SU-DHL-6 (cell line): ENCODE data around the gene ANKH.

Experiments
- H2AFZ ChIP-seq: fragments of 200-600 bp; sonication (generic); 2 replicates; pipeline ENCODE4 v1.6.1; 2014; ENCODE audit warnings: low read depth, mild to moderate bottlenecking, moderate library complexity, mixed read lengths, antibody characterized with exemption, low read length; ENCODE audit not compliant: severe bottlenecking
- H3F3A ChIP-seq: fragments of 200-600 bp; shearing (Covaris generic); 2 replicates; pipeline ENCODE4 v1.6.0; 2016; ENCODE audit warnings: antibody characterized with exemption, mild to moderate bottlenecking; ENCODE audit not compliant: insufficient read depth
- H3K27ac ChIP-seq: fragments of 200-600 bp; sonication (generic); 2 replicates; pipeline ENCODE4 v1.5.1; 2016; ENCODE audit warnings: low read depth, mild to moderate bottlenecking, low read length, moderate library complexity, mixed read lengths
- H3K27me3 ChIP-seq: fragments of 200-600 bp; sonication (generic), shearing (Covaris generic); 2 replicates; pipeline ENCODE4 v1.6.0; 2014; ENCODE audit warnings: mild to moderate bottlenecking, low read length
- H3K36me3 ChIP-seq: fragments of 200-600 bp; sonication (generic); 2 replicates; pipeline ENCODE4 v1.6.1; 2014; ENCODE audit warnings: mild to moderate bottlenecking, low read length, mixed read lengths
- H3K4me2 ChIP-seq: fragments of 300-600, 200-600 bp; shearing (Covaris generic), sonication (generic); 2 replicates; pipeline ENCODE4 v1.6.0; 2014; ENCODE audit warnings: low read length, low read depth, mild to moderate bottlenecking; ENCODE audit not compliant: poor library complexity, severe bottlenecking
- H3K4me3 ChIP-seq: fragments of 200-600 bp; sonication (generic); 2 replicates; pipeline ENCODE4 v1.5.1; 2014; ENCODE audit warnings: antibody characterized with exemption, low read length, mild to moderate bottlenecking, mixed read lengths; ENCODE audit not compliant: insufficient read depth, poor library complexity, severe bottlenecking
- H3K79me2 ChIP-seq: fragments of 200-600 bp; sonication (generic); 2 replicates; pipeline ENCODE4 v1.6.1; 2014; ENCODE audit warnings: mild to moderate bottlenecking, low read length, moderate library complexity; ENCODE audit not compliant: insufficient read depth
- H3K9ac ChIP-seq: fragments of 200-600 bp; sonication (generic); 2 replicates; pipeline ENCODE4 v1.7.0; 2014; ENCODE audit warnings: mild to moderate bottlenecking, low read length
- H3K9me2 ChIP-seq: fragments of 200-600 bp; sonication (generic); replicated peaks from 2 replicates; pipeline ENCODE4 v1.6.1; 2014; ENCODE audit warnings: low read length; ENCODE audit not compliant: insufficient read depth
- H3K9me3 ChIP-seq: fragments of 200-600 bp; sonication (generic); 2 replicates; pipeline ENCODE4 v1.6.1; 2014; ENCODE audit warnings: low read length, mixed read lengths; ENCODE audit not compliant: insufficient read depth
- H4K20me1 ChIP-seq: fragments of 200-600 bp; sonication (generic); 2 replicates; pipeline ENCODE4 v1.6.1; 2014; ENCODE audit warnings: low read depth, mild to moderate bottlenecking, antibody characterized with exemption, low read length, moderate library complexity, mixed read lengths
- EZH2phosphoT487 ChIP-seq: fragments of 200-600 bp; sonication (generic), shearing (Covaris generic); conservative IDR thresholded peaks from 2 replicates; pipeline ENCODE4 v1.6.1; 2018; ENCODE audit warnings: mild to moderate bottlenecking, antibody characterized with exemption, low read length, moderate library complexity, mixed read lengths
- TF ChIP-seq, protein P1 (sequence below): fragments of 200-600 bp; sonication (generic); IDR thresholded peaks from one replicate; pipeline ENCODE4 v1.5.1; 2017; ENCODE audit warnings: antibody characterized with exemption, mild to moderate bottlenecking, low read length, moderate library complexity; ENCODE audit not compliant: insufficient read depth, poor library complexity, severe bottlenecking

Gene ANKH

DNA sequence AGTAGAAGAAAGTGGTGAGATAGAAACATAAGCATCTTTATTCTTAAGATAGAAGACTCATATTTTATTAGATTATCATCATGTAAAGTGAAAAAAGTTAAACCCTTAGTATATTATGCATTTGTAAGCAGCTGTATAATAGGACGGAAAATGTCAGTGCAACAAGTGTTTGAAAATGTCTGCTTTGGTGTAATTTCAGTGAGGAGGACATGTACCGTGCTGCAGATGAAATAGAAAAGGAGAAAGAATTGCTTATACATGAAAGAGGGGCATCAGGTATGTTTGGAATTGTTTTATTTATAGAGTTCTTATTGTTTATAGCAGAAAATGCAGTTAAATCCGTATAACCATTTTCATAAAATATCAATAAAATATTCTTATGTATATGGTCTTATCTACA is 198.1 kb downstream of the ANKH start:
- TF ChIP-seq, protein P1, sequence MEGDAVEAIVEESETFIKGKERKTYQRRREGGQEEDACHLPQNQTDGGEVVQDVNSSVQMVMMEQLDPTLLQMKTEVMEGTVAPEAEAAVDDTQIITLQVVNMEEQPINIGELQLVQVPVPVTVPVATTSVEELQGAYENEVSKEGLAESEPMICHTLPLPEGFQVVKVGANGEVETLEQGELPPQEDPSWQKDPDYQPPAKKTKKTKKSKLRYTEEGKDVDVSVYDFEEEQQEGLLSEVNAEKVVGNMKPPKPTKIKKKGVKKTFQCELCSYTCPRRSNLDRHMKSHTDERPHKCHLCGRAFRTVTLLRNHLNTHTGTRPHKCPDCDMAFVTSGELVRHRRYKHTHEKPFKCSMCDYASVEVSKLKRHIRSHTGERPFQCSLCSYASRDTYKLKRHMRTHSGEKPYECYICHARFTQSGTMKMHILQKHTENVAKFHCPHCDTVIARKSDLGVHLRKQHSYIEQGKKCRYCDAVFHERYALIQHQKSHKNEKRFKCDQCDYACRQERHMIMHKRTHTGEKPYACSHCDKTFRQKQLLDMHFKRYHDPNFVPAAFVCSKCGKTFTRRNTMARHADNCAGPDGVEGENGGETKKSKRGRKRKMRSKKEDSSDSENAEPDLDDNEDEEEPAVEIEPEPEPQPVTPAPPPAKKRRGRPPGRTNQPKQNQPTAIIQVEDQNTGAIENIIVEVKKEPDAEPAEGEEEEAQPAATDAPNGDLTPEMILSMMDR: no peak
- no peak for TF ChIP-seq EZH2phosphoT487
- Histone ChIP-seq H2AFZ (no peak overlapping the region), H3K9ac (no peak overlapping the region), H3K36me3 (0 out of 2 replicates have a peak, but pooled peaks cover 1% of the 10 kb centered on the region), H3K9me2 (no peaks in the 10 kb centered on the region), H3F3A (peaks cover 25% of the 10 kb centered on the region), H3K27ac (peak overlapping the region; percentile 22; the same call in 1 of the 2 replicates), H3K27me3 (no peaks in the 10 kb centered on the region), H3K4me3 (no peak overlapping the region), H4K20me1 (peaks cover 12% of the 10 kb centered on the region; the same call in 1 of the 2 replicates), H3K79me2 (peaks cover 100% of the 10 kb centered on the region), H3K9me3 (no peaks in the 10 kb centered on the region), H3K4me2 (peak overlapping the region; percentile 91)

GRCh38 chr5:14672484-14673394 is 198.8 kb downstream of the ANKH start:
- H4K20me1 ChIP-seq: peaks cover 15% of the 10 kb centered on the region; the same call in 1 of the 2 replicates

DNA sequence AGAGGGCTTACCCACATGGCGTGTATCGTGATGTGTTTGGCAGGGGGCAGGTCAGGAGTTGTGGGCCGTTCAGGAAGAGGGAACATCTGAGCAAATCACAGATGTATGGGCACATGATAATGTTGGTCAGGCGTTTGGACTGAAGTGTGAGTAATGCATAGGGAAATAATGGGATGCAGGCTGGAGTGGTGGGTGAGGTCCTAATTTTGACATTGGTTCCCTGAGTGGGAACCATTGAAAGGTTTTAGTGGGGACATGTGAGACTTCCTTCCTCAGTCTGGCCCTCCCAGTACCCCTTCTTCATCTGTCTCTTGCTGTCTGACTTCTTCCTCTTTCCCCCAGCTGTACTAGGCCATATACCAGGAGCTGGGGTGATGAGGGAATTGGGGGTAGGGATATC is 199.5 kb downstream of the ANKH start:
- Histone ChIP-seq H3K9ac (no peak overlapping the region), H3K4me2 (peak overlapping the region; percentile 91), H3K79me2 (peaks cover 100% of the 10 kb centered on the region), H3K36me3 (0 out of 2 replicates have a peak, but pooled peaks cover 2% of the 10 kb centered on the region), H2AFZ (no peak overlapping the region), H3K9me3 (no peaks in the 10 kb centered on the region), H3K27ac (no peak overlapping the region), H4K20me1 (peaks cover 21% of the 10 kb centered on the region; the same call in 1 of the 2 replicates), H3K27me3 (no peaks in the 10 kb centered on the region), H3K9me2 (no peaks in the 10 kb centered on the region), H3K4me3 (no peak overlapping the region), H3F3A (peaks cover 25% of the 10 kb centered on the region)
- TF ChIP-seq, protein P1: no peak
- TF ChIP-seq EZH2phosphoT487: no peak

More at GRCh38 chr5:14672484-14673394, 198.8 kb downstream of the ANKH start:
- peak overlapping the region; percentile 91 for H3K4me2 ChIP-seq
- H3K4me3 ChIP-seq: no peak overlapping the region
- TF ChIP-seq, protein P1: no peak
- no peak for TF ChIP-seq EZH2phosphoT487
- H3K27me3 ChIP-seq: no peaks in the 10 kb centered on the region
- H3K9me2 ChIP-seq: no peaks in the 10 kb centered on the region
- peak overlapping the region; percentile 22; the same call in 1 of the 2 replicates for H3K27ac ChIP-seq
- no peak overlapping the region for H3K9ac ChIP-seq
- H3K36me3 ChIP-seq: no peaks in the 10 kb centered on the region
- no peaks in the 10 kb centered on the region for H3K9me3 ChIP-seq
- no peak overlapping the region for H2AFZ ChIP-seq
- peaks cover 25% of the 10 kb centered on the region for H3F3A ChIP-seq
- peaks cover 100% of the 10 kb centered on the region for H3K79me2 ChIP-seq
